Measurements from ENCODE around the gene VSIG2.

- TF ChIP-seq CTCF (conservative IDR thresholded peaks at IDR 0.05; ENCODE audit: low read depth in 2 of 2), result no peak
- TF ChIP-seq REST (IDR thresholded peaks at IDR 0.05; ENCODE audit: unreplicated experiment), result no peak
- TF ChIP-seq EZH2 (IDR thresholded peaks at IDR 0.05; ENCODE audit: low read depth, unreplicated experiment), result no peak
- TF ChIP-seq POLR2AphosphoS5 (IDR thresholded peaks at IDR 0.05; ENCODE audit: low read depth), result no peak
These were observed 18.0 kb upstream of the VSIG2 start for GRCh38 chr11:124769806-124770774.

All from GM23338 (cell line).